ENCODE measurements around the gene PEX11A. TPM values are rescaled to one million over a fixed set of nuclear protein-coding genes. Genes with fewer than 3 reads are reported as not detected.

The PEX11A gene
- total RNA-seq, 2 experiments from 2014 or later, result 1.7 to 2.8 TPM

GRCh38 chr15:89672221-89673164 is 18.1 kb downstream of the PEX11A start:
- Mint-ChIP-seq H3K9me3 (no peaks in the 10 kb centered on the region), H3K36me3 (ENCODE audit: low read depth) (no peaks in the 10 kb centered on the region), H3K4me3 (no peak overlapping the region), H3K27me3 (peaks cover under 1% of the 10 kb centered on the region), H3K27ac (no peak overlapping the region), H3K4me1 (no peaks in the 10 kb centered on the region)
- POLR2A ChIA-PET, result no interaction called here
- CTCF ChIA-PET, result interaction anchor here (1.0 to 1.2 kb wide), 2 partner anchors 12 to 203 kb away, joined by 3 to 4 read pairs; no protein-coding TSS in a partner anchor
- DNase-seq, result no peak

- Mint-ChIP-seq H3K27me3 (peaks cover 2% of the 10 kb centered on the region), H3K4me3 (no peak overlapping the region), H3K4me1 (no peaks in the 10 kb centered on the region), H3K36me3 (ENCODE audit: low read depth) (no peaks in the 10 kb centered on the region), H3K9me3 (no peaks in the 10 kb centered on the region), H3K27ac (no peak overlapping the region)
- POLR2A ChIA-PET, result no interaction called here
- DNase-seq, result no peak
- CTCF ChIA-PET, result interaction anchor here (1.0 to 1.2 kb wide), 2 partner anchors 9 to 203 kb away, joined by 4 read pairs; no protein-coding TSS in a partner anchor
Measured at GRCh38 chr15:89671687-89672086, 18.9 kb downstream of the PEX11A start.

DNA sequence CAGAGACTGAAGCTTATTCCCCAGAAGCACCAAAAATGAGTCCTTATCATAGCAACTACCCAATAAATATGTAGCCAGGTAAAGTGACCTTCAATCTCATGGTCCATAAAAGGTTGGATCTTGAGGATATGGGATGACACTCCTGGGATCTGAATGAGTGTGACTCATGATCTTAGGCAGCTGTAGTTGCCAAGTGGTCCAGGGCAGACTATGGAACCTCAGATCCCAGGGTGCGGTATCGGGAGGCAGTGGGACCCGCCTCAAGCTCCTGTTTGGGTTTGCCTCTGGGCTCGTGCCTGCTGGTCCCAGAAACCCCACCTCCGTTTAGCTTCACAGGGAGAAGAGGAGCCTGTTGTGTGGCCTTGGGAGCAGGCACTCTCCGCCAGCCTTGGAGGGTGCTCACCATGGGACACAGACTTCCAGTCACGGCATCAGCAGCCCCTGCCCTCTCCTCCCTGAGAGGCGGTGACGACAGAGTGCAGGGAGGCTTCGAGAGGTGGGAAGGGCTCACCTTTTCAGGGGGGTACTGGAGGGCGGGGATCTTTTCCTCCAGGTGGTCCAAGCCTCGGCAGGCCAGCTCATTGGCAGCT is 19.5 kb downstream of the PEX11A start:
- Mint-ChIP-seq H3K4me3 (no peak overlapping the region), H3K27me3 (peaks cover 2% of the 10 kb centered on the region), H3K36me3 (ENCODE audit: low read depth) (no peaks in the 10 kb centered on the region), H3K9me3 (no peaks in the 10 kb centered on the region), H3K4me1 (no peaks in the 10 kb centered on the region), H3K27ac (no peak overlapping the region)
- no peak for DNase-seq
- CTCF ChIA-PET, result interaction anchor here (1.0 kb wide), 2 partner anchors 9 to 30 kb away, joined by 3 to 4 read pairs; no protein-coding TSS in a partner anchor
- POLR2A ChIA-PET, result no interaction called here

GRCh38 chr15:89669941-89670340 is 20.6 kb downstream of the PEX11A start:
- Mint-ChIP-seq H3K9me3 (no peaks in the 10 kb centered on the region), H3K36me3 (ENCODE audit: low read depth) (no peaks in the 10 kb centered on the region), H3K4me1 (peaks cover 2% of the 10 kb centered on the region), H3K27ac (no peak overlapping the region), H3K27me3 (peaks cover 5% of the 10 kb centered on the region), H3K4me3 (no peak overlapping the region)
- no peak for DNase-seq
- CTCF ChIA-PET, result interaction anchor here (1.0 kb wide), 1 partner anchor 29 kb away, joined by 3 read pairs; no protein-coding TSS in a partner anchor
- POLR2A ChIA-PET, result no interaction called here

DNA sequence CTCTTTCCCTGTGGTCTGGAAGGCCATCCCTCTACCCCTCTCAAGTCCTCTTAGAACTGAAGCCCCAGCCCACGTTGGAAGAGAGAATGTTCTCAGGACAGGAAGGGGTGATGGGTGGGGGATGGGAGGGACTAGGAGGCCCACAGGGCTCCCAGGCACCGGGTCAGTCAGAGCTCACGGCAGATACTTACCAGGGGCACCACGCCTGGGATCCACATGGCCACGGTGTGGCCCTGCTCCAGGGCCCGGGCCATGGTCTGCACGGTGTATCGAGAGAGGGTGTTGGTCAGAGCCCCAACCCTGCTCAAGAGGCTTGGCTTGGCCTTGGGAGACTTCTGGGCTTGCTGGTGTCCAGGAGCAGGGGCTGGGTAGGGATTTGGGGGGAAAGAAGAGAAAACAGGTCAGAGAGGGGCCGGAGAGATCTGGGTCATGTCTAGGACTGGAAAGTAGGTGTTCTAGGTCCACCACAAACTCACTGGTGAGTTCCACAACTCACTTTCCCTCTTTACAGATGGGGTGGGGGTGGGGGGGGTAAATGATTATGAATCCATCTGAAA is 21.2 kb downstream of the PEX11A start:
- CTCF ChIA-PET, result no interaction called here
- POLR2A ChIA-PET, result no interaction called here
- Mint-ChIP-seq H3K27me3 (peaks cover 10% of the 10 kb centered on the region), H3K4me1 (peaks cover 5% of the 10 kb centered on the region), H3K9me3 (no peaks in the 10 kb centered on the region), H3K36me3 (ENCODE audit: low read depth) (no peaks in the 10 kb centered on the region), H3K4me3 (no peak overlapping the region), H3K27ac (no peak overlapping the region)
- DNase-seq, result no peak

GRCh38 chr15:89668171-89668570 is 22.4 kb downstream of the PEX11A start:
- no peaks in the 10 kb centered on the region for H3K36me3 Mint-ChIP-seq (ENCODE audit: low read depth)
- peaks cover 5% of the 10 kb centered on the region for H3K4me1 Mint-ChIP-seq
- H3K27ac Mint-ChIP-seq, result no peak overlapping the region
- ChIA-PET CTCF (interaction anchor here (1.3 kb wide), 1 partner anchor 309 kb away, joined by 3 read pairs; no protein-coding TSS in a partner anchor), POLR2A (no interaction called here)
- H3K27me3 Mint-ChIP-seq, result peaks cover 15% of the 10 kb centered on the region
- DNase-seq, result no peak
- no peak overlapping the region for H3K4me3 Mint-ChIP-seq
- no peaks in the 10 kb centered on the region for H3K9me3 Mint-ChIP-seq

- no peaks in the 10 kb centered on the region for H3K36me3 Mint-ChIP-seq (ENCODE audit: low read depth)
- H3K9me3 Mint-ChIP-seq, result no peaks in the 10 kb centered on the region
Measured at GRCh38 chr15:89667706-89667960, 22.9 kb downstream of the PEX11A start.

DNA sequence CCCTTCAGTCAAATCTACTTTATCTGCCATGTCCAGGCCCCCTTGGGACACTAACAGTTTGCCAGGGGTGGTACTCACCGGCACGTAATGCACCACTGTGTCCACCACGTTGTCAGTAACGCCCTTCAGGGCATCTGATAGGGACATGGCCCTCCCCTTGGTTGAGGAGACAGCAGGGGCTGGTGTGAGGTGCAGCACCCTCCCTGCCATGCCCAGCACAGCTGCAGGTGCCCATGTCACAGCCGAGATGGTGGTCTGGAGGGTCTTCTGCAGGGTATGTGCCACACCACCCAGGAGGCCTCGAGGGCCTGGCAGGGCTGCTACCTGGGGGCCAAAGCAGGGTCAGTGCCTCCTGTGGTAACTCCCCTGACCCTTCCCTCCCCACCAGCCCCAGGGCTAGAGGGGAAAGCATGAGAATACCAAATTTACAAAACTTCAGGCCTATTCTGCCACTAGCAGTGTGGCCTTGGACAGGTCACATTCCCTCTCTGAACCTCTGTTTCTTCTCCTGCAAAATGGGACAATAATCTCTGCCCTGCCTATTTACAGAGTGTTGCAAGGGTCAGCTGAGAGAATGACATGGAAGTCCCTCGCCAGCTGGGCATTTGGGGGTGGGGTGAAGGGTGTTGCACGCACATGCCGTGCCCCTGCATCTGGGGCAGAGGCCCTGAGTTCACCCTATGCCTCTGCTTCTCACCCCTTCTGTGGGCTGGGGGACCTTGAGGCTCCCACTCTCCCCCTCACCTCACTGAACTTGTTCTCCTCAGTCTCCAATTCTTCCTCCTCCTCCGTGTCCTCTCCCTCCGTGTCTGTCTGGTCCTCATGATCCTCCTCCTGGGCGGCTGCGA is 23.5 kb downstream of the PEX11A start:
- H3K9me3 Mint-ChIP-seq, result no peaks in the 10 kb centered on the region
- H3K27me3 Mint-ChIP-seq, result peaks cover 15% of the 10 kb centered on the region
- CTCF ChIA-PET, result interaction anchor here (1.3 kb wide), 1 partner anchor 308 kb away, joined by 3 read pairs; no protein-coding TSS in a partner anchor
- H3K27ac Mint-ChIP-seq, result no peak overlapping the region
- no peak for DNase-seq
- H3K36me3 Mint-ChIP-seq (ENCODE audit: low read depth), result no peaks in the 10 kb centered on the region
- peaks cover 5% of the 10 kb centered on the region for H3K4me1 Mint-ChIP-seq
- POLR2A ChIA-PET, result no interaction called here
- H3K4me3 Mint-ChIP-seq, result no peak overlapping the region

More at GRCh38 chr15:89667706-89667960, 22.9 kb downstream of the PEX11A start:
- ChIA-PET POLR2A (no interaction called here), CTCF (interaction anchor here (1.3 kb wide), 1 partner anchor 309 kb away, joined by 3 read pairs; no protein-coding TSS in a partner anchor)
- DNase-seq, result no peak
- peaks cover 5% of the 10 kb centered on the region for H3K4me1 Mint-ChIP-seq
- H3K4me3 Mint-ChIP-seq, result no peak overlapping the region
- H3K27ac Mint-ChIP-seq, result no peak overlapping the region
- peaks cover 15% of the 10 kb centered on the region for H3K27me3 Mint-ChIP-seq

DNA sequence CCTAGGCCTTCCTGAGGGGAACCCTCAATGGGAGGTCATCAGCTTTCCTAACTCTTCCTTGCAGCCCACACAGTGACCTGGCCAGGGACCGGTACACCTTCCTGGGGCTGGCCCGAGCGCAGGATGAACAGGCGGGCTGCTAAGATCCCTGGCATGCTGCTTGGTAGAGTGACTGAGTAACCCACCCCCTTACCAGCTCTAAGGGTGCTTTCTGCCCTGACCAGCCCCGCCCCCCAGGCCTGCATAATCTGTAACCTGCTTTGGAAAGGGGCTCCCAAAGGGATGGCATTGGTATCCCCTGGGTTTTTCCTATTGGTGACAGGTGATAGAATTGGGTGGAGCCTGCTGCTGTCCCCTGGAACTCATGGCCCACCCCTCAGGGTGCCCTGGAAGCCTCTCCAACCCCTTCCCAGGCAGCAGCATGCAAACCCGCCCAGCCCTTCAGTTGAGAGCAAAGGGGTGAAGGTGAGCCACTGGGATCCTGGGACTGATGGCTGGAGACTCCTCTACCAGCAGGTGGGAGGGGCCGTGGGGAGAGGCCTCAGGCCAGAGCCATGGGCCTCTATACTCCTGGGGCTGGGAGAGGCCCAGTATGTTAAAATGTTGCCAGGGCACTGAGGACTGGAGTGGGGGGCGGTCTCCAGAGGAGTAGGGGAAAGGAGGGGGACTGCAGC is 24.2 kb downstream of the PEX11A start:
- Mint-ChIP-seq H3K27ac (no peak overlapping the region), H3K4me1 (peaks cover 5% of the 10 kb centered on the region), H3K27me3 (peaks cover 15% of the 10 kb centered on the region), H3K4me3 (no peak overlapping the region), H3K36me3 (ENCODE audit: low read depth) (no peaks in the 10 kb centered on the region), H3K9me3 (no peaks in the 10 kb centered on the region)
- DNase-seq, result no peak
- ChIA-PET POLR2A (no interaction called here), CTCF (no interaction called here)

DNA sequence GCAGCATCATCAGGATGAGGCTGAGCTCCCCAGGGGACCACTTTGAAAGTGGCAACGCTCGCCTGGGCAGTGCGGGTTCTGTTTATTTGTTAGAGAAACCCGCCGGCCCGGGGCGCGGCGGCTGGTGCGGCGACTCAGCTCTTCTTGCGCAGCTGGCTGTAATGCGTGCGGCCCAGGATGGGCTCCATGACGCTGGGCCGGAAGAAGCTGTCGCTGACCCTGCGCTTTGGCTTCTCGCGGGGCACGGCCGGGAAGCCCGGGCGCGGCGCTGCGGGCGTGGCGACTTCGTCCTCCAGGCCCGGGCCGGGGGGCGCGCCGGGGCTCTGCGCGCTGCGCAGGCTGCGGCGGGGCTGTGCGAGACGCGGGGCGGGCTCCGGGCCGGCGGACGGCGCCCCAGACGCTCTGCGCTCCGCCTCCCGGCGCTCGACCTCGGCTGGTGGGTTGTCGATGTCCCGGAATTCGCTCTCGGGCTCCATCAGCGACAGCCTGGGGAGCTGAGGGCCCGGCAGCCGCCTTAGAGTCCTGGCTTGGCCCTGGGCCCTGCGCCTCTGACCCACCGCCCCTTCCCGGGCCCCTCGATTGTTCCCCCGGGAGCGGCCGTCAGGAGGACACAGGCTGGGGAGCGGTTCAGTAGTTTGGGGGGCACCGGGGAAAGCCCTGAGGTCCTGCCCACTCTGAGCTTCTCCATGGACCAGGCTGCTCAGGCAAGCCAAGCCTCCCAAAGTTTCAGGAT is 24.9 kb downstream of the PEX11A start:
- Mint-ChIP-seq H3K36me3 (ENCODE audit: low read depth) (no peaks in the 10 kb centered on the region), H3K4me1 (peaks cover 5% of the 10 kb centered on the region), H3K9me3 (no peaks in the 10 kb centered on the region), H3K27ac (no peak overlapping the region), H3K27me3 (peaks cover 18% of the 10 kb centered on the region), H3K4me3 (no peak overlapping the region)
- no peak for DNase-seq
- CTCF ChIA-PET, result no interaction called here
- POLR2A ChIA-PET, result interaction anchor here (0.7 kb wide), 1 partner anchor 20 kb away, joined by 3 read pairs; no protein-coding TSS in a partner anchor

DNA sequence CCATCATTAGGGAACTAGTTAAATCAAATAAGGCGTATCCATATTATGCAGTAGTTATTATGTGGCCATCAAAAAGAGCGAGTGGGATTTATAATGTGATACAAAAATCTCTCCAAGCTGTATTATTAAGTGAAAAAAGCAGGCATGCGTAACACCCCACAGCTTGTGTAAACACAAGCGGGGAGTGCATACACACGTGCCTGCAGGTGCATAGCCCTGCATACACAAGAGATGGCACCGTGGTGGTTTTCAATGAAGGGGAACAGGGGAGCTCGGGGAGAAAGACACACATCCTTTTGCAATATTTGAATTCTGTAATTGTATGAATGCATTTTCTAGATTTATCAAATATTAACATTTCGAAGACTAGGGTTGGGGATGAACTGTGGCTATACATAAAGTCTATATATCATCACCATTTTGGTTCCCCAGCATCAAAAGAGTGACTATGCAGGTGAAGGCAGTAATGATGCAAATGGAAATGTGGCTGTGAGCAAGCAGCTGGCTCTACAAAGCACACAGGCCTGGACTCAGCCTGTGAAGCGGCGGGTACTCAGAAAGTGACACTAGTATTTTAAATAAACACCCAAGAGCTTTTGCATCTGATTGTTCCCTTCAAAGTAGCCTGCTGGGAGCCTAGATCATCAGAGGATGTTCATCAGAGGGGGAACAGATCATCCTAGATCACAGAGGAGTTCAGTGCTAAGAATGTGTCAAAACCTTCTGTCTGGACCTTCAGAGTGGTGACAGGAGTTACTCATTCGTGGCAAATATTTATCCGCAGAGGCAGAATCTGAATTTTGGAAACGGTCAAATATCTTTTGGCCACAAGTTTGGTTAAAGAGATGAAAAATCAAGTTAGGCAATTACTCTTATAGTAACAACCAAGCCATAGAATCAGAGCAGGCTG is 25.9 kb downstream of the PEX11A start:
- peaks cover 26% of the 10 kb centered on the region for H3K27me3 Mint-ChIP-seq
- peaks cover 5% of the 10 kb centered on the region for H3K4me1 Mint-ChIP-seq
- H3K9me3 Mint-ChIP-seq, result no peaks in the 10 kb centered on the region
- peak overlapping the region; percentile 28 for H3K4me3 Mint-ChIP-seq
- POLR2A ChIA-PET, result interaction anchor here (0.7 kb wide), 1 partner anchor 19 kb away, joined by 3 read pairs; no protein-coding TSS in a partner anchor
- CTCF ChIA-PET, result no interaction called here
- no peak for DNase-seq
- no peak overlapping the region for H3K27ac Mint-ChIP-seq
- no peaks in the 10 kb centered on the region for H3K36me3 Mint-ChIP-seq (ENCODE audit: low read depth)
